Mucosa of stomach (tissue), 1 donor: ENCODE results near the gene SMG5.
"Not testable (repeated sequence)": the region's sequence is repeated elsewhere in the genome, so short reads cannot be mapped to it uniquely, and the experiment has no call there.

Experiments
- H3K27me3 ChIP-seq: one replicate; pipeline ENCODE4 v1.7.0; 2013; ENCODE audit warnings: mild to moderate bottlenecking, low read length; ENCODE audit not compliant: control insufficient read depth, insufficient read depth
- H3K36me3 ChIP-seq: one replicate; pipeline ENCODE4 v1.7.0; 2013; ENCODE audit warnings: low read length; ENCODE audit not compliant: control insufficient read depth, insufficient read depth
- H3K4me1 ChIP-seq: one replicate; pipeline ENCODE4 v1.7.0; 2013; ENCODE audit warnings: mild to moderate bottlenecking, low read length; ENCODE audit not compliant: control insufficient read depth, insufficient read depth
- H3K4me3 ChIP-seq: one replicate; pipeline ENCODE4 v1.7.0; 2013; ENCODE audit warnings: low read length
- H3K9ac ChIP-seq: one replicate; pipeline ENCODE4 v1.7.0; 2013; ENCODE audit warnings: mild to moderate bottlenecking, low read length, moderate library complexity
- H3K9me3 ChIP-seq: one replicate; pipeline ENCODE4 v1.7.0; 2013; ENCODE audit warnings: mild to moderate bottlenecking, low read length, moderate library complexity; ENCODE audit not compliant: control insufficient read depth
- donor health status: Pancreatic carcinoma.

SMG5 gene

DNA sequence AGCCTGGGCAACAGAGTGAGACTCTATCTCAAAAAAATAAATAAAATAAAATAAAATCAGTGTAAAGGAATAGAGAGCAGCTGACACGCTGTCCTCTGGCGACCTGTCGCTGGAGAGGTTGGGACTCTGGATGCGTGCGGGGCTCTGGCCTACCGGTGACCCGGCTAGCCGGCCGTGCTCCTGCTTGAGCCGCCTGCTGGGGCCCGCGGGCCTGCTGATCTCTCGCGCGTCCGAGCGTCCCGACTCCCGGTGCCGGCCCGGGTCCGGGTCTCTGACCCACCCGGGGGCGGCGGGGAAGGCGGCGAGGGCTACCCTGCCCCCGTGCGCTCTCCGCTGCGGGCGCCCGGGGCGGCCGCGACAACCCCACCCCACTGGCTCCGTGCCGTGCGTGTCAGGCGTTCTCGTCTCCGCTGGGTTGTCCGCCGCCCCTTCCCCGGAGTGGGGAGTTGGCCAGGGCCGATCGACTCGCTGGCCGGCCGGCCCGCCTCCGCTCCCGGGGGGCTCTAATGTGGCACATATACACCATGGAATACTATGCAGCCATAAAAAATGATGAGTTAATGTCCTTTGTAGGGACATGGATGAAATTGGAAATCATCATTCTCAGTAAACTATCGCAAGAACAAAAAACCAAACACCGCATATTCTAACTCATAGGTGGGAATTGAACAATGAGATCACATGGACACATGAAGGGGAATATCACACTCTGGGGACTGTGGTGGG, 66.1 kb downstream of the SMG5 start:
- H3K4me3 ChIP-seq, H3K27me3 ChIP-seq, H3K36me3 ChIP-seq, H3K9me3 ChIP-seq, H3K9ac ChIP-seq: not testable (repeated sequence)
- H3K4me1 ChIP-seq, result peaks cover 18% of the 10 kb centered on the region

- no peaks in the 10 kb centered on the region for H3K36me3 ChIP-seq
- peaks cover 18% of the 10 kb centered on the region for H3K4me1 ChIP-seq
- no peaks in the 10 kb centered on the region for H3K9me3 ChIP-seq
- no peak overlapping the region for H3K4me3 ChIP-seq
- H3K9ac ChIP-seq, result peak overlapping the region; percentile 86
- no peaks in the 10 kb centered on the region for H3K27me3 ChIP-seq
Measured at GRCh38 chr1:156214024-156214748, 68.4 kb downstream of the SMG5 start.

GRCh38 chr1:156213644-156213966, 69.0 kb downstream of the SMG5 start:
- H3K9me3 ChIP-seq, result no peaks in the 10 kb centered on the region
- H3K4me1 ChIP-seq, result peaks cover 18% of the 10 kb centered on the region
- no peaks in the 10 kb centered on the region for H3K36me3 ChIP-seq
- peak overlapping the region; percentile 95 for H3K4me3 ChIP-seq
- H3K9ac ChIP-seq, result peak overlapping the region; percentile 86
- H3K27me3 ChIP-seq, result no peaks in the 10 kb centered on the region

DNA sequence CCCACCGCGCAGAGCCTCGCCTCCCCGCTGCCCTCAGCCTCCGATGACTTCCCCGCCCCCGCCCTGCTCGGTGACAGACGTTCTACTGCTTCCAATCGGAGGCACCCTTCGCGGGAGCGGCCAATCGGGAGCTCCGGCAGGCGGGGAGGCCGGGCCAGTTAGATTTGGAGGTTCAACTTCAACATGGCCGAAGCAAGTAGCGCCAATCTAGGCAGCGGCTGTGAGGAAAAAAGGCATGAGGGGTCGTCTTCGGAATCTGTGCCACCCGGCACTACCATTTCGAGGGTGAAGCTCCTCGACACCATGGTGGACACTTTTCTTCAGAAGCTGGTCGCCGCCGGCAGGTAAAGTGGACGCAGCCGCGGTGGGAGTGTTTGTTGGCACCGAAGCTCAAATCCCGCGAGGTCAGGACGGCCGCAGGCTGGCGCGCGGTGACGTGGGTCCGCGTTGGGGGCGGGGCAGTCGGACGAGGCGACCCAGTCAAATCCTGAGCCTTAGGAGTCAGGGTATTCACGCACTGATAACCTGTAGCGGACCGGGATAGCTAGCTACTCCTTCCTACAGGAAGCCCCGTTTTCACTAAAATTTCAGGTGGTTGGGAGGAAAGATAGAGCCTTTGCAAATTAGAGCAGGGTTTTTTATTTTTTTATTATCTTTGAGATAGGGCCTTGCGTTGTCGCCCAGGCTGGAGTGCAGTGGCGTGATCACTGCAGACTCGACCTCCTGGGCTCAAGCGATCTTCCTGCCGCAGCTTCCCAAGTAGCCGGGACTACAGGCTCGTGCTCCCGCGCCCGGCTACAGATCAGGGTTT, 69.6 kb downstream of the SMG5 start, which contains the start of gene PMF1:
TSS of gene PMF1 (plus strand) at position 175 of the 811 bp plus-strand sequence. CDS start at position 184, 9 bp downstream.
- Histone ChIP-seq H3K9me3 (no peaks in the 10 kb centered on the region), H3K36me3 (no peaks in the 10 kb centered on the region), H3K4me1 (peaks cover 18% of the 10 kb centered on the region), H3K4me3 (peak within 1 kb of the TSS; percentile 95), H3K9ac (peak within 1 kb of the TSS; percentile 86), H3K27me3 (no peaks in the 10 kb centered on the region)

DNA sequence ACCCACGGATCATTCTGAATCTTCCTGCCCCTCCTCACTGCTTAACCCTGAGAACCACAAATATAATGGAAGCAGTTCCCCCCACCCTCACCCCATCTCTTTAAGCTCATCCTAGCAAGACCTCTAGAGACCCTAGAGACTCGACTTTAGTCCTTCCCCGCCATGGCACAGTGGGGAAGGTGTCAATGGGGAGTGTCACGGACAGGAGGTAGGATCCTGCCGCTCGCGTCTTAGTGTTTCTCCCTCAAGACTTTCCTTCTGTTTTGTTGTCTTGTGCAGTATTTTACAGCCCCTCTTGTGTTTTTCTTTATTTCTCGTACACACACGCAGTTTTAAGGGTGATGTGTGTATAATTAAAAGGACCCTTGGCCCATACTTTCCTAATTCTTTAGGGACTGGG, 70.5 kb downstream of the SMG5 start:
- no peaks in the 10 kb centered on the region for H3K36me3 ChIP-seq

GRCh38 chr1:156211243-156211642, 71.4 kb downstream of the SMG5 start:
- H3K36me3 ChIP-seq, result no peaks in the 10 kb centered on the region
- no peaks in the 10 kb centered on the region for H3K27me3 ChIP-seq

More for the DNA sequence above, 70.5 kb downstream of the SMG5 start:
- peak overlapping the region; percentile 86 for H3K9ac ChIP-seq
- no peaks in the 10 kb centered on the region for H3K9me3 ChIP-seq
- H3K4me1 ChIP-seq, result peaks cover 18% of the 10 kb centered on the region
- peak overlapping the region; percentile 95 for H3K4me3 ChIP-seq
- H3K27me3 ChIP-seq, result no peaks in the 10 kb centered on the region

DNA sequence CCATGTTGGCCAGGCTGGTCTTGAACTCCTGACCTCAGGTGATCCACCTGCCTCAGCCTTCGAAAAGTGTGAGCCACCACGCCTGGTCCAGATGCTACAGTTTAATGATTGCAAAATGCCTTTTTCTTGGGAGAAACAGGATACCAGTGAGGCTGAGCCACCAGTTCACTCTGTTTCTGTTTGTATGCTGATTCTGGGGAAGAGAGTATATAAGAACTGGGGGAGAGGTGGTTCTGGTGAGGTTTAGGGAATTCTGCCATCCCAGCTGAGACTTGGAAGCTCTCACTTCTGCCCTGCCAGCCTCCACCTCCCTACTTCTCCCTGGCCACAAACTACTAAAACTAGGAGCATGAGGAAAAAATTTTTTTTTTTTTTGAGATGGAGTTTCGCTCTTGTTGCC, 77.9 kb downstream of the SMG5 start:
- Histone ChIP-seq H3K4me1 (no peaks in the 10 kb centered on the region), H3K9me3 (no peaks in the 10 kb centered on the region), H3K27me3 (no peaks in the 10 kb centered on the region), H3K9ac (no peak overlapping the region), H3K36me3 (no peaks in the 10 kb centered on the region), H3K4me3 (no peak overlapping the region)

More at GRCh38 chr1:156211243-156211642, 71.4 kb downstream of the SMG5 start:
- H3K9me3 ChIP-seq, result no peaks in the 10 kb centered on the region
- no peak overlapping the region for H3K9ac ChIP-seq
- peaks cover 18% of the 10 kb centered on the region for H3K4me1 ChIP-seq
- no peak overlapping the region for H3K4me3 ChIP-seq

DNA sequence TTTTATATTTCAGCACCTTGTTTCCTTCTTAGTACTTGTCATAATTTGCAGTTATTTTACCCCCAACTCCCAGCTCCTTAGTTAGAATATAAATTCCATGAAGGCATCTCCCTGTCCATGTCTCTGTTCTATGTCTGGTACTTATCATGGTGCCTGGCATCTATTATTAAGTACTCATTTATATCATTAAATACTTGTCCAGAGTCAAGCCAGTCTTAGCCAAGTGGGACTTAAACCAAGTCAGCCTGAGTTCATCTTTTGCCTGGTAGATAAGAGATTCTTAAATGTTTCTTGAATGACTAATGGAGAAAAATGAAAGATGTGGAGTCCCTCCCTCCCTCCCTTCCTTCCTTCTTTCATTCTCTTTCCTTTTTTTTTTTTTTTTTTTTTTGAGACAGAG, 79.3 kb downstream of the SMG5 start:
- Histone ChIP-seq H3K9ac (no peak overlapping the region), H3K36me3 (no peaks in the 10 kb centered on the region), H3K9me3 (no peaks in the 10 kb centered on the region)

DNA sequence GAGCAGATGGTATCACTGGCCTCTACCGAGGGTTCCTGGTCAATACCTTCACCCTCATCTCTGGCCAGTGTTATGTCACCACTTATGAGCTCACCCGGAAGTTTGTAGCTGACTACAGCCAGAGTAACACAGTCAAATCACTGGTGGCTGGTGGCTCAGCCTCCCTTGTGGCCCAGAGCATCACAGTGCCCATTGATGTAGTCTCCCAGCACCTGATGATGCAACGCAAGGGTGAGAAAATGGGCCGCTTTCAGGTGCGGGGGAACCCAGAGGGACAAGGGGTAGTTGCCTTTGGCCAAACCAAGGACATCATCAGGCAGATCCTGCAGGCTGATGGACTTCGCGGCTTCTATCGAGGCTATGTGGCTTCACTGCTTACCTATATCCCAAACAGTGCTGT, 82.6 kb downstream of the SMG5 start:
- H3K36me3 ChIP-seq, result no peaks in the 10 kb centered on the region
- H3K9me3 ChIP-seq, result no peaks in the 10 kb centered on the region
- H3K4me1 ChIP-seq, result no peaks in the 10 kb centered on the region
- no peaks in the 10 kb centered on the region for H3K27me3 ChIP-seq
- no peak overlapping the region for H3K4me3 ChIP-seq
- H3K9ac ChIP-seq, result no peak overlapping the region

More for the DNA sequence above, 79.3 kb downstream of the SMG5 start:
- no peaks in the 10 kb centered on the region for H3K4me1 ChIP-seq
- no peaks in the 10 kb centered on the region for H3K27me3 ChIP-seq
- no peak overlapping the region for H3K4me3 ChIP-seq
